ENCODE results near the gene PKHD1.

The PKHD1 gene

DNA sequence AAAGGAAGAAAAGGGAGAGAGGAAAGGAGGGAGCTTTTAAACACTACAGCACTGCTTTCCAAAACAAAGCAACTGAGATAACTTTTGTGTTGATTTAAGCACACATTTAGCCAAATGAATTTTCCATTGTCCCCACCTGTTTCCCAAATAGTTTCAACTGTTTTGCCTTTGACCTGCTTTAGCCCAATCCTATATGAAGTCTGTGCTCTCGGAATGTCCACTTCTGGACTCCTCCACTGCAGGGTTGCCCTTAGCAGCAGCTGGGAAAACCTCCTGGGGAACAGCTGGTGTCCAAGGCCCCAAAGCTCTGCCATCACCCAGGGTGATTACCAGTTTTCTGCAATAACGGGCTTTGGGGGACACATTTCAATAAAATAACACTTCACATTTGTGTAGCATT lies 44.9 kb upstream of the PKHD1 start:
- no peak for TF ChIP-seq CTCF (IDR thresholded peaks at IDR 0.05; ENCODE audit: borderline replicate concordance, insufficient read depth, low read depth, low read length)
- H3K4me3 ChIP-seq (ENCODE audit: low read depth, low read length) = no peak overlapping the region

- TF ChIP-seq CTCF (IDR thresholded peaks at IDR 0.05; ENCODE audit: borderline replicate concordance, insufficient read depth, low read depth, low read length) = no peak
- H3K4me3 ChIP-seq (ENCODE audit: low read depth, low read length) = no peak overlapping the region
These were observed 43.0 kb upstream of the PKHD1 start for GRCh38 chr6:52130440-52130839.

DNA sequence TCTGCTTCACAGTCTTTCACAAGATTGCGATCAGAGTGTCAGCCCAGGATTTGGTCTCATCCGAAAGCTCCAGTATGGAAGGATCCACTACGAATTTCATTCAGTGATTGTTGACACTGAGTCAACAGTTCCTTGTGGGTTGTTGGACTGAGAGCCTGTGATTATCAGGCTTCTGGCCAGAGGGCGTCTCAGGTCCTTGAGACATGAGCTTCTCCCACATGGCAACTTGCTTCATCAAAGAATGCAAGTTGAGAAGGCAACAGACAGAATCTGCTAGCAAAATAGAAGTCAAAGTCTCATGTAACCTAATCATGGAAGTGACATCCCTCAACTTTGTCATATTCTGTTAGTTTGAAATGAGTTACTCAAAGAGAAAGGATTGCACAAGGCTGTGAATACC lies 40.5 kb upstream of the PKHD1 start:
- TF ChIP-seq CTCF (IDR thresholded peaks at IDR 0.05; ENCODE audit: borderline replicate concordance, insufficient read depth, low read depth, low read length) = no peak
- H3K4me3 ChIP-seq (ENCODE audit: low read depth, low read length) = no peak overlapping the region

- no peak overlapping the region for H3K4me3 ChIP-seq (ENCODE audit: low read depth, low read length)
- TF ChIP-seq CTCF (IDR thresholded peaks at IDR 0.05; ENCODE audit: borderline replicate concordance, insufficient read depth, low read depth, low read length) = no peak
These were observed 38.8 kb upstream of the PKHD1 start for GRCh38 chr6:52126231-52126630.

- H3K4me3 ChIP-seq (ENCODE audit: low read depth, low read length) = no peak overlapping the region
These were observed 38.2 kb upstream of the PKHD1 start for GRCh38 chr6:52125572-52125971.

DNA sequence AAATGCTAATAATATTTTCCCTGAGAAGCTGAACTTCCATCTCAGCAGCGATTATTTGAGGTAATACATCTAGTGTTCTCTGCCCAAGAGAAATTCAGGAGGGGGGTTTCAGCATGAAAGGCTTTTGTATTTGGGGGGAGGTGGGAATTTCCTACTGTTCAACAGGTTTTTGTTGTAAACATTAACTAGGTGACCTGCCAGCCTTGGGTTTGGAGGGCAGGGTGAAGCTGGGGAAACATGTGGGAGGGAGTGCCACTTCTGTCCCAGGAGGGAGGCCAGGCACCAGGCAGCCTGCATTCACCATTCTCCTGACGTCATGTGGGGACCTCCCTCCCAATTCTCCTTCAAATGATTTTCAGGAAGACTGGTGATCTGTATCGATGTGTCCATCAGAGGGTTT lies 37.7 kb upstream of the PKHD1 start:
- no peak for TF ChIP-seq CTCF (IDR thresholded peaks at IDR 0.05; ENCODE audit: borderline replicate concordance, insufficient read depth, low read depth, low read length)
- no peak overlapping the region for H3K4me3 ChIP-seq (ENCODE audit: low read depth, low read length)

More at GRCh38 chr6:52125572-52125971, 38.2 kb upstream of the PKHD1 start:
- TF ChIP-seq CTCF (IDR thresholded peaks at IDR 0.05; ENCODE audit: borderline replicate concordance, insufficient read depth, low read depth, low read length) = no peak

GRCh38 chr6:52124126-52125121 lies 37.0 kb upstream of the PKHD1 start:
- no peak overlapping the region for H3K4me3 ChIP-seq (ENCODE audit: low read depth, low read length)
- no peak for TF ChIP-seq CTCF (IDR thresholded peaks at IDR 0.05; ENCODE audit: borderline replicate concordance, insufficient read depth, low read depth, low read length)
